ENCODE measurements around the gene DRGX. TPM values are rescaled to one million over a fixed set of nuclear protein-coding genes. Genes with fewer than 3 reads are reported as not detected.

DRGX gene
- total and polyA plus RNA-seq, 2 of the 13 experiments (the other 11 are each of a cell fraction or from before 2014, with no cell fraction given): not detected

DNA sequence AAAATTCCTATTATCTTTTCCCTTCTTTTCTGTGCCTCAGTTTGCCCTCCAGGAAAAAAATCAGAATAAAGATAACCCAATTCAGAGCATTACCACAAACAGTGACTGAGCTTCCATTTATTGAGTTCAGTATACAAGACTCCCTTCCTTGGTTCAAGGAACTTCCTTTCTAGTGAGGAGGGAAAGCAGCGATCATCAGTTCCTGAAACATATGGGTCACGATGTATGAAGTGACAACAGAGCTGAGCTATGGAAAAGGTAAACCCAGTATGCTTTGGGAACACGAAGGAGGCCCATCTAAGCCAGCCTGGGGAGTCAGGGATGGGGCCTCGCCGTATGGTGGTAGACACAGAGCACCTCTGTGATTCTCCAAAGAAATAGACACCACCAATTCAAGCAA is 81.1 kb downstream of the DRGX start:
- Histone ChIP-seq H3K9ac (ENCODE audit: insufficient read depth, low read depth, low read length) (no peak overlapping the region), H3K4me2 (ENCODE audit: low read depth, low read length) (no peak overlapping the region), H3K4me3 (replicated peaks in 1 of 3; ENCODE audit: insufficient read depth in 1 of 3, low read depth in 2 of 3, low read length in 3 of 3) (no peak overlapping the region), H4K20me1 (ENCODE audit: insufficient read depth, low read length) (no peaks in the 10 kb centered on the region), H3K27me3 (ENCODE audit: control insufficient read depth in 1 of 2, insufficient read depth in 2 of 2, low read length in 2 of 2) (no peaks in the 10 kb centered on the region; a peak in 2 of 5 replicates), H3K27ac (ENCODE audit: extremely low read length, insufficient read depth, low read length) (no peak overlapping the region), H3K4me1 (ENCODE audit: insufficient read depth, low read length) (no peaks in the 10 kb centered on the region), H3K79me2 (ENCODE audit: insufficient read depth, low read length) (no peaks in the 10 kb centered on the region), H3K9me3 (ENCODE audit: low read length) (no peaks in the 10 kb centered on the region), H2AFZ (ENCODE audit: low read length) (no peak overlapping the region), H3K36me3 (replicated peaks in 1 of 2; ENCODE audit: control insufficient read depth in 1 of 2, insufficient read depth in 2 of 2, low read length in 2 of 2) (no peaks in the 10 kb centered on the region)
- in situ Hi-C loops (cut with HindIII; ENCODE audit: extremely low pct_ligation_motif_present, low pct_unique_long_range_greater_than_20kb): no loop called here
- TF ChIP-seq, protein P1, sequence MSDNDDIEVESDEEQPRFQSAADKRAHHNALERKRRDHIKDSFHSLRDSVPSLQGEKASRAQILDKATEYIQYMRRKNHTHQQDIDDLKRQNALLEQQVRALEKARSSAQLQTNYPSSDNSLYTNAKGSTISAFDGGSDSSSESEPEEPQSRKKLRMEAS (IDR thresholded peaks at IDR 0.05): no peak
- TF ChIP-seq TARDBP (CRISPR knock-in tag; IDR thresholded peaks at IDR 0.05): no peak
- TF ChIP-seq, protein P2, sequence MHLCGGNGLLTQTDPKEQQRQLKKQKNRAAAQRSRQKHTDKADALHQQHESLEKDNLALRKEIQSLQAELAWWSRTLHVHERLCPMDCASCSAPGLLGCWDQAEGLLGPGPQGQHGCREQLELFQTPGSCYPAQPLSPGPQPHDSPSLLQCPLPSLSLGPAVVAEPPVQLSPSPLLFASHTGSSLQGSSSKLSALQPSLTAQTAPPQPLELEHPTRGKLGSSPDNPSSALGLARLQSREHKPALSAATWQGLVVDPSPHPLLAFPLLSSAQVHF (CRISPR knock-in tag; IDR thresholded peaks at IDR 0.05): no peak
- no peak for TF ChIP-seq NFE2L2 (IDR thresholded peaks at IDR 0.05; ENCODE audit: low read length)
- TF ChIP-seq SALL1 (CRISPR knock-in tag; IDR thresholded peaks at IDR 0.05): no peak
- TF ChIP-seq SMAD3 (CRISPR knock-in tag; IDR thresholded peaks at IDR 0.05): no peak
- no peak for TF ChIP-seq ATAD3A (CRISPR knock-in tag; IDR thresholded peaks at IDR 0.05)
- TF ChIP-seq ZNF446 (CRISPR knock-in tag; IDR thresholded peaks at IDR 0.05): no peak
- TF ChIP-seq, protein P3, sequence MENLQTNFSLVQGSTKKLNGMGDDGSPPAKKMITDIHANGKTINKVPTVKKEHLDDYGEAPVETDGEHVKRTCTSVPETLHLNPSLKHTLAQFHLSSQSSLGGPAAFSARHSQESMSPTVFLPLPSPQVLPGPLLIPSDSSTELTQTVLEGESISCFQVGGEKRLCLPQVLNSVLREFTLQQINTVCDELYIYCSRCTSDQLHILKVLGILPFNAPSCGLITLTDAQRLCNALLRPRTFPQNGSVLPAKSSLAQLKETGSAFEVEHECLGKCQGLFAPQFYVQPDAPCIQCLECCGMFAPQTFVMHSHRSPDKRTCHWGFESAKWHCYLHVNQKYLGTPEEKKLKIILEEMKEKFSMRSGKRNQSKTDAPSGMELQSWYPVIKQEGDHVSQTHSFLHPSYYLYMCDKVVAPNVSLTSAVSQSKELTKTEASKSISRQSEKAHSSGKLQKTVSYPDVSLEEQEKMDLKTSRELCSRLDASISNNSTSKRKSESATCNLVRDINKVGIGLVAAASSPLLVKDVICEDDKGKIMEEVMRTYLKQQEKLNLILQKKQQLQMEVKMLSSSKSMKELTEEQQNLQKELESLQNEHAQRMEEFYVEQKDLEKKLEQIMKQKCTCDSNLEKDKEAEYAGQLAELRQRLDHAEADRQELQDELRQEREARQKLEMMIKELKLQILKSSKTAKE (CRISPR knock-in tag; IDR thresholded peaks at IDR 0.05; ENCODE audit: borderline replicate concordance): no peak
- TF ChIP-seq ZNF878 (CRISPR knock-in tag; IDR thresholded peaks at IDR 0.05): no peak
- no peak for FAIRE-seq
- intact Hi-C loops (cut with micrococcal nuclease; ENCODE audit: unreplicated experiment): no loop called here
- DNase-seq (ENCODE audit: low spot score): no peak
- WGBS (ENCODE audit: low lambda C conversion rate): 3% methylated on average over 3 of the region's 5 CpGs
- no TSS peak for BruUV-seq (replicated peaks)
- no peak for ATAC-seq
- ChIA-PET CTCF (ENCODE audit: low intra/inter-chr PET ratio, low total read pairs) (no interaction called here), POLR2A (no interaction called here)

Other genes with a start within 250 kb of the DRGX start
- gene TMEM273, start 207.7 kb downstream of the DRGX start, total RNA-seq (2016; rRNA removed; fragmentation: Illumina TruSeq; extraction: Trizol): not detected in 2 replicates
- not detected in 2 replicates for gene TMEM273, start 207.7 kb downstream of the DRGX start, polyA plus RNA-seq (2011; rRNA removed)
- gene C10orf71, start 96.9 kb downstream of the DRGX start, total RNA-seq (2016; rRNA removed; fragmentation: Illumina TruSeq; extraction: Trizol): not detected in 2 replicates
- not detected in 2 replicates for gene C10orf71, start 96.9 kb downstream of the DRGX start, polyA plus RNA-seq (2011; rRNA removed)
- 9.8 and 11.8 TPM in 2 replicates for gene ERCC6, start 143.0 kb upstream of the DRGX start, total RNA-seq (2016; rRNA removed; fragmentation: Illumina TruSeq; extraction: Trizol)
- gene ERCC6, start 143.0 kb upstream of the DRGX start, polyA plus RNA-seq (2011; rRNA removed): 4.8 and 5.1 TPM in 2 replicates
- not detected in 2 replicates for gene SLC18A3, start 214.2 kb upstream of the DRGX start, total RNA-seq (2016; rRNA removed; fragmentation: Illumina TruSeq; extraction: Trizol)
- not detected in 2 replicates for gene SLC18A3, start 214.2 kb upstream of the DRGX start, polyA plus RNA-seq (2011; rRNA removed)
- not detected in 2 replicates for gene CHAT, start 217.9 kb upstream of the DRGX start, total RNA-seq (2016; rRNA removed; fragmentation: Illumina TruSeq; extraction: Trizol)
- gene CHAT, start 217.9 kb upstream of the DRGX start, polyA plus RNA-seq (2011; rRNA removed): not detected in 2 replicates

Data from HepG2 (cell line).